SHP77 (cell line): Measurements from ENCODE around the gene DPPA3.
"Not testable (repeated sequence)": the region's sequence is repeated elsewhere in the genome, so short reads cannot be mapped to it uniquely, and the experiment has no call there.

Experiments
- DNase-seq, 2 experiments: peaks; one replicate each; lab custom pipeline; 2025; lab: John Stamatoyannopoulos, UW

DPPA3 gene

DNA sequence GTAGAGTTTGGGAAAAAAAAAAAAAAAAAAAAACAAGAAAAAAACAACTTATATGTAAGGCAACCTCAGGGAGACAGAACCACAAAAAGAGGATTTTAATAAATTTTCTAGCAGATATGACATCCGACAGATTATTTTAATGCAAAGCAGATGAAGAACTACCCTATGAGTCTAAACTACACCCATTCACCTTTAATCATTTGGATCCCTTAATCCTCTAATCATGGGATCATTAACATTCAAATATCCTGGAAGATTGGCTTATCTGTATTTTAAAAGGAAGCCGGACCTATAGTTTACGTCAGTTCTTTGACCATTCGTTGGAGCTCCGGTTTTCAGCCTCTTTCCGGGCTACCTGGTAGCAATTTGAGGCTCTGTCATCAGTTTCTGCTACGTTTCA lies at the start of gene DPPA3:
Gene DPPA3 (plus strand): TSS at position 301 of the 400 bp plus-strand sequence. CDS start 138 bp downstream, outside the sequence.
- no peak for DNase-seq

DNA sequence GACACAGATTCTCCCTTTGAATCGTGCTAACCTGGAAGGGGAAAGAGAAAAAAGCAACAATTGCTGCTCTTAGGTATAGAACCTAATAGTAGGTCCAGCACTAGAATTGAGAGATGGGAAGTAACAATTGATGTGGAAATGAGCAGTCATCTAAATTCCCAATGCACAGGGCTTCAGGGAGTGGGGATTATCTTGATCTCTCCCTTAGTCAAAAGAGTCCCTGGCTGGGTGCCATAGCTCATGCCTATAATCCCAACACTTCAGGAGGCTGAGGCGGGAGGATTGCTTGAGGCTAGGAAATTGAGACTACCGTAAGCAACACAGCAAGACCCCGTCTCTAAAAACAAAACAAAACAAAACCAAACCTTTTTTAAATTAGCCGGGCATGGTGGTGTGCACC lies 49.5 kb upstream of the DPPA3 start:
- no peak for DNase-seq

GRCh38 chr12:7666595-7666994 lies 44.6 kb upstream of the DPPA3 start:
- DNase-seq, result no peak

DNA sequence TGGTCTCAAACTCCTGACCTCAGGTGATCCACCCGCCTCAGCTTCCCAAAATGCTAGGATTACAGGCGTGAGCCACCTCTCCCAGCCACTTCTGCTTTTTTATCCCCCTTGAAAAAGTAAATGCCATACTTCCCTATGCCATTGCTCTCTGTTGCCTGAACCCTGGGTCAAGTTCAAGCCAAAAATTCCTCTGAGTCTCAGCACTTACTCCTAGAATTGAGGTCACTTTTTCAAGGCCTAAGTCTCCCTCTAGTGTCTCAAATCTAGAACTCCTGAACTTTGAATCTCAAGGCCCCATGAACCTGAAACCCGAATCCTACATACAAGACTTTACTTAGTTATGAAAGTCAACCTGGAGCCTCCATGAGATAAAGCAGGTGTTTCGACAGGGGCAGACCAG lies 44.1 kb upstream of the DPPA3 start:
- no peak for DNase-seq

- no peak for DNase-seq
Measured at GRCh38 chr12:7668171-7668570, 43.1 kb upstream of the DPPA3 start.

- DNase-seq, result not testable (repeated sequence)
Measured at GRCh38 chr12:7675455-7675854, 35.8 kb upstream of the DPPA3 start.

DNA sequence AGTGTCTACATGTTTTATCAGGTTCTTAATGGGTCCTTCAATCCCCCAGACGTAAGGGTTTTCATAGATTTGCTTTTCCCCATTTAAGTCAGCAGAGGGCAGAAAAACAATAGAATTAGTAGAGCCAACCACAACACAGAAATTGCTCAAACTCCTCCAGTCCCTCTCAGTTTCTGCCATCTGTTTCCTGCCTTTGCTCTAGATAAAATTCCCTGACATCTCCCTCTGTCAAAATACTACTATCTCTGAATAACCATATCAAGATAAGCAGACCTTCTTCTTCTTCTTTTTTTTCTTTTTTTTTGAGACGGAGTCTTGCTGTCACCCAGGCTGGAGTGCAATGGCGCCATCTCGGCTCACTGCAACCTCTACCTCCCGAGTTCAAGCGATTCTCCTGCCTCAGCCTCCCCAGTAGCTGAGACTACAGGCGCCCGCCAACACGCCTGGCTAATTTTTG lies 33.8 kb upstream of the DPPA3 start:
- DNase-seq, result not testable (repeated sequence)

- no peak for DNase-seq
Measured at GRCh38 chr12:7678744-7679143, 32.5 kb upstream of the DPPA3 start.

- DNase-seq, result no peak
Measured at GRCh38 chr12:7679251-7680045, 31.8 kb upstream of the DPPA3 start.

DNA sequence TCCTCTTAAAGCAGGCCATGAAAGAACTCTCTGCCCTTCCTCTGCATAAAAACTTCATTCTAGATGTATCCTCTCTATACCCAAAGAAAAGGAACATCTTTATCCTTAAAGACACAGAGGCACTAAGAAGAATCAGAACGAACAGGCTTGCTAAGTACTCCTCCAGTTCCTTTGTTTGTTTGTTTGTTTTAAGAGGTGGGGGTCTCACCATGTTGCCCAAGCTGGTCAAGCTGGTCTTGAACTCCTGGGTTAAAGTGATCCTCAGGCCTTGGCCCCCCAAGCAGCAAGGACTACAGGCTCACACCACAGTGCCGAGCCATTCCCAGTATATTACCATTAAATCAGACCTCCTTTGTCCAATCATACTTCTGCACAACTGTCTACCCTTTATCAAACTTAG lies 29.7 kb upstream of the DPPA3 start:
- DNase-seq, result no peak

- no peak for DNase-seq
Measured at GRCh38 chr12:7693793-7694192, 17.4 kb upstream of the DPPA3 start.

DNA sequence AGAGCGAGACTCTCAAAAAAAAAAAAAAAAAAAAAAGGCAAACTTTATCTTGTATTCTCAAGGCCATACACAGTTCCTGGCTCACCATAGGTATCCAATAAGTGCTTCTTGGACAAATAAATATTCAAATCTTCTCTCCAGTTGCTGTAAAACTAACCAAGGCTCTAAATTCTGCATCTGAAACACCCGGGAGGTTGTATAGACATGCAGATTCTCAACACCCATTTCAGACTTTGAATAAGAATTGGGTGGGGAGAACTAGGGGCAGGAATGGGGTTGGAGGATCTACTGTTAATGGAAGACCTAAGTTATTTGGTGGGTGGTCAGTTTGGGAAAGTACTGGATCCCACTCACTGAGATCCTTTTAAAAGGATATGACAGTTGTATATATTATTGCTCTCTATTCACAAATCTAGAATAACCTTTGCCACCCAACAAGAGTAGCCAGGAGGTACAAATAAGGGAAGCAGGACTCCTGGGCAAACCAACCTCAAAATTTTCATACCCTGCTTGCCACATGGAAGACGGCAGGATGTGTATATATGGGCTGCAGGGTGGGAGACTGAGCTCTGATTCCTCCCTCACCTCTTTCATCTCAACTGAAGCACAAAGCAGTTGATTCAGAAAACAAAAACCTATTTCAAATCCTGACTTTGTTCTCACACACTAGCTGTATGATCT lies 16.5 kb upstream of the DPPA3 start:
- no peak for DNase-seq

DNA sequence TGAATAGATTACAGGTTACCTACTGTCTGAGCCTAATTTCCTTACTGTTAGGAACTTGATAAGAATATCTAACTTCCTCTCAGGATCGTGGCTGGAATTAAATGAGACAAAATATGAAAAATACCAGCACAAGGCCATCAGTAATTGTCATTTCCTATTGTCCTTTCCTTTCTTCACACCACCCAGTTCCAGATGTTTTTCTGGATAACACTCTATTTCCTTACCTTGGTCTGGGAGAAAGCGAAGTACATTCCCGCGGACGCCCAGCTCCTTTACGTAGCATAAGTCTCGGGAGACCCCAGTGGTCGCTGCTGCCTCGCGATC lies 16.0 kb upstream of the DPPA3 start:
- DNase-seq, result no peak

DNA sequence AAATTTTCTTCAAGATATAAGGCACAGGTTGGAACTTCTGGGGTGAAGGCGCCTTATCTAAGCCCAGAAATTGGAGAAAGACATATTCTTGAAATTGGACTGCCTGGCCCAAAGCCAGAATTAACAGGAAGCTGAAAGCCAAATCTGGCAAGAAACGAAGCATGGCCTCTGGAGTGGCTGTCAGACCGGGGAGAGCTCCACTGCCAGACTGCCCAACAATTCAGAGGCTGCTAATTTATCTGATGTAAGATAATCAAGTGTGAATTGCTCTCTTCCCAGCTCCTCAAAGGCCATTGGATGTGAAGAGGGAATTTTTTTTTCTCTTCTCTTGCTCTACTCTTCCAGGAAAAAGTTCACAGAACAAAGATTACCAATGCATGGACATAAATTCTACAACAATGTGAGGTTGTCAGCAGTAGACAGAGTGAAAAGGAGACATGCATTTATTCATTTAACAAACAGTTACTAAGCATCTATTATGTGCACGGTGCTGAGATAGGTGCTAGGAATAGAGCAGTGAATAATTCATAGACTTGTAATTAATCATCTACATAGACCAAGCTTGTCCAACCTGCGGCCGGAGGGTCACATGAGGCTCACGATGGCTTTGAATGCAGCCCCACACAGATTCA lies 15.6 kb upstream of the DPPA3 start, which contains the start of gene GDF3:
Gene GDF3 (minus strand): TSS at position 210 of the 632 bp plus-strand sequence. CDS start 47 bp downstream, at position 163.
- no peak for DNase-seq

- DNase-seq, result no peak
Measured at GRCh38 chr12:7705846-7706245, 5.4 kb upstream of the DPPA3 start.

- DNase-seq, result no peak
Measured at GRCh38 chr12:7709969-7710675, 1.1 kb upstream of the DPPA3 start.

DNA sequence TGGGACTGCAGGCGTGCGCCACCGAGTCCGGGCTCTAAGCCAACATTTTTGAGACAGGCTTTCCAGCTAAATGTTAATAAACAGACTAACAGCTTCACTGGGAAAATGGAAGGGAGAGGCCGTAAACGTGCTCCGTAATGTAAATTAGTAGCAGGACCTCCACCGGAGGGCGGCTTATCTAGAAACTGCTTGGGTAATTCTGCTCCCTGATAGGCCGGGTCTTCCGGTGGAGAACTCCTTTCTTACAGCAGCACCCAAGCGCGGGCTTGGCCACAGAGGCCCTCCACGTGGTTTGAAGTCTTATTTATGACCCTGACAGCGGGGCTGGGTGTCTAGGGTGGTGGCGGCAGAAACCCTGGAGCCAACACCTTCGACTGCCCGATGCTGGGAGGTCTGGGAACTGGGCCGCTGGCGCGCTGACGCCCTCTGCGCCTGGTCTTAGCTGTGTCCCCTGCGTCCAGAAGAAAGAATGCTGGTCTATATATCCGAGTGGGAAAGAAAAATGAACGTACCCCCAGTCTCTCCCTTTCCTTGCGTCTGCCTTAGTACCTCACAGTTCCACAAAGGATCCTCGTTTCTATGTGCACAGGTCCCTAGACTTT lies 1.7 kb downstream of the DPPA3 start:
- DNase-seq, result no peak

- no peak for DNase-seq
Measured at GRCh38 chr12:7716381-7716780, 5.1 kb downstream of the DPPA3 start.

DNA sequence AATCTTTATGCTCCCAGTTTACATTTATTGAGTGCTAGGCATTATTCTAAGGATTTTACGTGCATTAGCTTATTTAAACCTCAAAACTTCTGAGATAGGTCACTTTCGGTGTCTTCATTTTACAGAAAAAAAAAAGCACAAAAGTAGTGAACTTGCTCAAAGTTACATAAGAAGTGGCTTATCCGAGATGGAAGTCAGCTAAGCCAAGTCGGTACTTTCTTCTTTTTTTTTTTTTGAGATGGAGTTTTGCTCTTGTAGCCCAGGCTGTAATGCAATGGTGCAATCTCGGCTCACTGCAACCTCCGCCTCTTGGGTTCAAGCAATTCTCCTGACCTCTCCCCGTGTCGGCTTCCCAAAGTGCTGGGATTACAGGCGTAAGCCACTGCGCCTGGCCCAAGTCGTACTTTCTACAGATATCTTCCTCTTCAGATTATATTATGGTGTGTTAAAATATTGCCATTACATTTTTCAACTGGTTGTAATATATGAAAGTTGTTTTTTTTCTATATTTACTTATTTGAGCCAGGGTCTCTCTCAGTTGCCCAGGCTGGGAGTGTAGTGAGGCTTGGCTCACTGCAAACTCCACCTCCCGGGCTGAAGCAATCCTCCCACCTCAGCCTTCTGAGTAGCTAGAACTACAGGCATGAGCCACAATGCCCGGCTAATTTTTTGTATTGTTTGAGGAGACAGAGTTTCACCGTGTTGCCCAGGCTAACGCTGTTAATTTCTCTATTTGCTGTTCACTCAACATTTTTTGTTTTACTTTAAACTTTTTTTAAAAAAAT lies 8.9 kb downstream of the DPPA3 start:
- DNase-seq, result no peak

- no peak for DNase-seq
Measured at GRCh38 chr12:7723926-7724325, 12.7 kb downstream of the DPPA3 start.

DNA sequence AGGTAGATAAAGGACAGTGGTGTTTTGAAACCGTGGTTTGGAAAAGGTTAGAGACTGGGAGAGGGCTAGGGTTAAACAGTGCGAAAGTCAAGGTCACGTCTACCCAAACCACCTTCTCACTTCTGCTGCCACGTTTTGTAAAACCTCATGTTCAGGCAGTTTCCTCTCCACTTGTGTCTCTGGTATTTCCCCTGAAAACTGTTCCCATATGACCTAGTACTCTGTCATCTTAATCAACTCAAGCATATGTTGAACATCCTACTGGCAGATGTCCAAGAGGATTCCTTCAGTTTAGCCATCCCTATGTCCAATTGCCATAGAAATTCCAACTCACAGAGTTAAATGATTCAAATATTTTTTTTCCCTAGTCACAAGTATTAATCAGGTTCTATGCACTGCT lies 18.5 kb downstream of the DPPA3 start:
- DNase-seq, result no peak
